ENCODE measurements around the gene UBA1.

UBA1 gene

DNA sequence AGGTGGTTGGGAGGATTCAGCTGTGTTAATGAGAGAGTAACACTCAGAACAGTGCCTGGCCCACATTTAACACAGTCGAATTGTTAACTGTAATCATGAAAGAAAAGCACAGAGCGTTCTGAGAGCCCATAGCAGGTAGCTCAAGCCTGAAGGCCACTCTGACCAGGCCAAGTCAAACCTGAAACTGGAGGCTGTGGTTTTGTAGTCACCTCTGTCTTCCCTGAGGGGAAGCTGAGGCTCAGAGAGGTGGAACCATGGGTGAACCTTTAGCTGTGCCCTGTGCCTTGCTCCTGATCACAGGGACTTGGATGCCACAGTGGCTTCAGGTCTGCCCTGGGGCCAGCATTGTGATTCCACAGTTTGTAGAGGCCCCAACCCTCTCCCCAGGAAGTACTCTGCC, 16.6 kb upstream of the UBA1 start:
- peaks cover 7% of the 10 kb centered on the region for H3K4me1 Mint-ChIP-seq
- no peak overlapping the region for H3K27ac Mint-ChIP-seq
- H3K27me3 Mint-ChIP-seq, result no peaks in the 10 kb centered on the region
- H3K36me3 Mint-ChIP-seq, result peaks cover 55% of the 10 kb centered on the region
- no peaks in the 10 kb centered on the region for H3K9me3 Mint-ChIP-seq
- H3K4me3 Mint-ChIP-seq, result no peak overlapping the region
- no peak for ATAC-seq

DNA sequence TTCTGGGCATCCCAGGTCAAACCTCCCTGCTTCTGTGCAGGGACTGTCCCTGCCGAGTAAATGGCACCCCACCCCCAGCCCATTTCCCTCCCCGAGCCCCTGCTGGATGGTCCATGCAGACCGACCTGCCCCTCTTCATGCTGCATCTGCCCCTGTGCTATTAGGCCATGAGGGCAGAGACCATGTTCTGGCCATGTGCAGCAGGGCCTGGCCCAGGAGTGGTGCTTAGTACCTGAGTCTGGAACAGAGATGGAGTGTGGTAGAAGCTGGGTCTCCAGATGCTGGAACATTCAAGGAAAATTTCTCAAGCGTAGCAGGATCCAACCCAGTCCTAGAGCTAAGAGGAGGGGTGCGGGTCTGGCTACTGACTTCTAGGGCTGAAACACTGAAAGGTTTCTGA, 15.3 kb upstream of the UBA1 start:
- Mint-ChIP-seq H3K9me3 (no peaks in the 10 kb centered on the region), H3K36me3 (peaks cover 58% of the 10 kb centered on the region), H3K4me1 (peaks cover 7% of the 10 kb centered on the region), H3K27me3 (no peaks in the 10 kb centered on the region), H3K27ac (no peak overlapping the region), H3K4me3 (no peak overlapping the region)
- ATAC-seq, result no peak

DNA sequence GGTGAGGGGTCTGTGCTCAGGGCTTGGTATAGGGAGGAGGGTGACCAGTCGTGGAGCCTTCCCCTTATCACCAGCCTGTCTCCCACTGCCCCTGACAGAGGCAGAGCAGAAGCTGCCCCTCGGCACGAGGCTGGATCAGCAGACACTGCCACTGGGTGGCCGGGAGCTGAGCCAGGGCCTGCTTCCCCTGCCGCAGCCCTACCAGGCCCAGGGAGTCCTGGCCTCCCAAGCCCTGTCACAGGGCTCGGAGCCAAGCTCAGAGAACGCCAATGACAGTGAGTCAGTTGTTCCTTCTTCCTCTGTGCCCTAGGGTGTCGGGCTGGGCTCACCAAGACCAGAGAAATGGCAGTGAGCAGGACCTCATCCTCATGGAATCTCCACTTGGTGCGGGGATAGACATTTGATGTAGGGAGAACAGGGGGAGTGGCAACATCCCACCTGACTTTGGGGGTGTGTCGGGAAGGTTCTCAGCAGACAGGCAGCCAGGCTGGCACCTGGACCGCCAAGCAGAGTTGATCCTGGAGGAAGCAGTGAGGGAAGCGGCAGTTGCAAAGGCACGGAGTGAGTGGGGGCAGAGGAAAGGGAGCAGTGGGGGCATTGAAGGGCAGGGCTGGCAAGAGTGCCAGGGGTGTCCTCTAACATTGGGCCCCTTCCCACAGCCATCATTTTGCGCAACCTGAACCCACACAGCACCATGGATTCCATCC, 14.3 kb upstream of the UBA1 start:
- Mint-ChIP-seq H3K4me1 (peaks cover 7% of the 10 kb centered on the region), H3K4me3 (no peak overlapping the region), H3K9me3 (no peaks in the 10 kb centered on the region), H3K36me3 (peaks cover 50% of the 10 kb centered on the region), H3K27ac (no peak overlapping the region), H3K27me3 (no peaks in the 10 kb centered on the region)
- ATAC-seq, result no peak

DNA sequence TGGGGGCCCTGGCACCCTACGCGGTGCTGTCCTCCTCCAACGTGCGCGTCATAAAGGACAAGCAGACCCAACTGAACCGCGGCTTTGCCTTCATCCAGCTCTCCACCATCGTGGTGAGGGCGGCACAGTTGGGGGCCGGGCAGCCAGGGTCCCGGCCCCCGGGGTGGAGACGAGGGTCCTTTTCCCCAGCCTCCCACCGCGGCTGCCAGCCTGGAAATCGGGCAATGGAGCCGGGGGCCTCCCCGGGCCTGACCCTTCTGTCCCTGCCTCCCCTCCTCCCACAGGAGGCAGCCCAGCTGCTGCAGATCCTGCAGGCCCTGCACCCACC, 13.7 kb upstream of the UBA1 start:
- Mint-ChIP-seq H3K27ac (no peak overlapping the region), H3K9me3 (no peaks in the 10 kb centered on the region), H3K4me1 (peaks cover 7% of the 10 kb centered on the region), H3K4me3 (no peak overlapping the region), H3K27me3 (no peaks in the 10 kb centered on the region), H3K36me3 (peaks cover 46% of the 10 kb centered on the region)
- ATAC-seq, result no peak

DNA sequence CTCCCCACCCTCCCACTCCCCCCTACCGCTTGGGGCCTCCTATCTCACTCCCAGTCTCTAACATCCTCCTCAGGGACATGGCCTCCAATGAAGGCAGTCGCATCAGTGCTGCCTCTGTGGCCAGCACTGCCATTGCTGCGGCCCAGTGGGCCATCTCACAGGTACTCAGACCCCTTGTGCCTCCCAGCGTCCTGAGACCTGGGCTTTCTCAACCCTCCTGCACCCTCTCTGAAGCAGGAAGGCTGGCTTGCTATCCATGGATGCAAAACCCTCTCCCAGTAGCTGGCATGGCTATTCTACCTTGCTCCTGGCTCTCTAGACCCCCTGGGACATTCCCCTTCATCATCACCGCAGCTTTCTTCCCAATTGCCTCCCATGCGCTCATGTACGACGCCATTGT, 13.3 kb upstream of the UBA1 start:
- Mint-ChIP-seq H3K4me3 (no peak overlapping the region), H3K36me3 (peaks cover 41% of the 10 kb centered on the region), H3K27me3 (no peaks in the 10 kb centered on the region), H3K9me3 (no peaks in the 10 kb centered on the region), H3K27ac (no peak overlapping the region), H3K4me1 (peaks cover 7% of the 10 kb centered on the region)
- ATAC-seq, result no peak

DNA sequence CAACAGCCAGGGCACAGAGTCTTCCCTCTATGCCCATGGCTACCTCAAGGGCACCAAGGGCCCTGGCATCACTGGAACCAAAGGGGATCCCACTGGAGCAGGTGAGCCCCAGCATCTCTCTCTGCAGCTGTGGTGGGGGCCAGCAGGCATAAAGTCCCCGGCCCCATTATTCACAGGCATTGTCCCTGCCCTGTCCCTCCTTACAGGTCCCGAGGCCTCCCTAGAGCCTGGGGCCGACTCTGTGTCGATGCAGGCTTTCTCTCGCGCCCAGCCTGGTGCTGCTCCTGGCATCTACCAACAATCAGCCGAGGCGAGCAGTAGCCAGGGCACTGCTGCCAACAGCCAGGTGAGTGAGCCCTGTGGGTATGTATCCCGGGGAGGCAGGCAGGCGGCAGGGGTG, 12.3 kb upstream of the UBA1 start:
- H3K27ac Mint-ChIP-seq, result no peak overlapping the region
- peaks cover 39% of the 10 kb centered on the region for H3K36me3 Mint-ChIP-seq
- ATAC-seq, result no peak
- no peaks in the 10 kb centered on the region for H3K9me3 Mint-ChIP-seq
- H3K27me3 Mint-ChIP-seq, result no peaks in the 10 kb centered on the region
- H3K4me1 Mint-ChIP-seq, result peaks cover 6% of the 10 kb centered on the region
- no peak overlapping the region for H3K4me3 Mint-ChIP-seq

DNA sequence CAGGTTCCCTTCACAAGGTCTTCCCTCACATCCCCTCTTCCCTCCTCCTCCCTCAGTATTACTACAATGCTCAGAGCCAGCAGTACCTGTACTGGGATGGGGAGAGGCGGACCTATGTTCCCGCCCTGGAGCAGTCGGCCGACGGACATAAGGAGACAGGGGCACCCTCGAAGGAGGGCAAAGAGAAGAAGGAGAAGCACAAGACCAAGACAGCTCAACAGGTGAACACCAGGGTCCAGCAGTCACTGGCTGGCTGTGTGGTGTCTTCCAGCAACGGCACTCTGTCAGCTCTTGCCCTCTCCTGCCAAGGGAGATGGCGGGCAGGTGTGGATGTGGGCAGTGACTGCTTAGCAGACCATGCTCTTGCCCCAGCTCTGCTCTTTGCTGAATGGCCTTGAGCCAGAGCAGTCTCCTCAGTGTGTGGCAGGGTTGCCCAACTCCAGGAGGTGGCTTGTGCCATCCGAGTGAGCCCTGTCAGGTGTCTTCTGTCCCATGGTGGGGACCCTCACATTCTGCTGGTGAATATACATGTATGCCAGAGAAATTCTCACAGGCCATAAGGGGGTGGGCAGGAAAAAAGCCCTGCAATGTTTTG, 11.4 kb upstream of the UBA1 start:
- Mint-ChIP-seq H3K4me1 (no peaks in the 10 kb centered on the region), H3K36me3 (peaks cover 33% of the 10 kb centered on the region), H3K27me3 (no peaks in the 10 kb centered on the region), H3K4me3 (no peak overlapping the region), H3K9me3 (no peaks in the 10 kb centered on the region), H3K27ac (no peak overlapping the region)
- ATAC-seq, result no peak

DNA sequence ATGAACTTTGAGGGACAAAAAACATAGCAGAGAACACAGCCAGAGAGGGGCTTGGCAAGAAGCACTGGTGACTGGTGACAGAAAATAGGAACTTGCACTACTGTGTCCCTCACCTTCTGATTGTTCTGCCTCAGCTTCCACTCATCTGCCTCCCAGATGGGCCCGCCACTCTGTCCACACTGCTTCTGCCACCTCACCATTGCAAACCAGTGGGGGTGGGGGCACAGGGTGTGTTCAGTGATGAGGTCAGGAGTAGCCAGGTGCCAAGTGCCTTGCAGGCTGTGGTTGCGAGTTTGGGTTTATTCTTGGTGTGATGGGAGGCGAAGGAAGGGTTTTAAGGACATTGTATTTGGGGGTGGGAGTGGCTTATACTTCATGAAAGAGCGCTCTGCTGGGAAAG, 9.1 kb upstream of the UBA1 start:
- Mint-ChIP-seq H3K27ac (no peak overlapping the region), H3K36me3 (peaks cover 20% of the 10 kb centered on the region), H3K4me1 (peaks cover 6% of the 10 kb centered on the region), H3K27me3 (no peaks in the 10 kb centered on the region), H3K4me3 (no peak overlapping the region), H3K9me3 (no peaks in the 10 kb centered on the region)
- ATAC-seq, result no peak

DNA sequence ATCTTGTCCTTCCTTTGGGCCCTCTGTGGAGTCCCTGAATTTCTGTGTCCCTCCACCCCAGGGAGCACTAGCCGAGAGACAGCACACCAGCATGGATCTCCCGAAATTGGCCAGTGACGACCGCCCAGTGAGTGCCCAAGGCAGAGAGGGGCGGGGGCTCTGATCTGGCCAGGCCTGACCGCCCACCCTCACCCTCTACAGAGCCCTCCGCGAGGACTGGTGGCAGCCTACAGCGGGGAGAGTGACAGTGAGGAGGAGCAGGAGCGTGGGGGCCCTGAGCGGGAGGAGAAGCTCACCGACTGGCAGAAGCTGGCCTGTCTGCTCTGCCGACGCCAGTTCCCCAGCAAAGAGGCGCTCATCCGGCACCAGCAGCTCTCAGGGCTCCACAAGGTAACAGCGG, 8.4 kb upstream of the UBA1 start:
- no peak overlapping the region for H3K4me3 Mint-ChIP-seq
- ATAC-seq, result no peak
- peaks cover 7% of the 10 kb centered on the region for H3K4me1 Mint-ChIP-seq
- no peaks in the 10 kb centered on the region for H3K9me3 Mint-ChIP-seq
- H3K27ac Mint-ChIP-seq, result no peak overlapping the region
- H3K36me3 Mint-ChIP-seq, result peaks cover 20% of the 10 kb centered on the region
- no peaks in the 10 kb centered on the region for H3K27me3 Mint-ChIP-seq

DNA sequence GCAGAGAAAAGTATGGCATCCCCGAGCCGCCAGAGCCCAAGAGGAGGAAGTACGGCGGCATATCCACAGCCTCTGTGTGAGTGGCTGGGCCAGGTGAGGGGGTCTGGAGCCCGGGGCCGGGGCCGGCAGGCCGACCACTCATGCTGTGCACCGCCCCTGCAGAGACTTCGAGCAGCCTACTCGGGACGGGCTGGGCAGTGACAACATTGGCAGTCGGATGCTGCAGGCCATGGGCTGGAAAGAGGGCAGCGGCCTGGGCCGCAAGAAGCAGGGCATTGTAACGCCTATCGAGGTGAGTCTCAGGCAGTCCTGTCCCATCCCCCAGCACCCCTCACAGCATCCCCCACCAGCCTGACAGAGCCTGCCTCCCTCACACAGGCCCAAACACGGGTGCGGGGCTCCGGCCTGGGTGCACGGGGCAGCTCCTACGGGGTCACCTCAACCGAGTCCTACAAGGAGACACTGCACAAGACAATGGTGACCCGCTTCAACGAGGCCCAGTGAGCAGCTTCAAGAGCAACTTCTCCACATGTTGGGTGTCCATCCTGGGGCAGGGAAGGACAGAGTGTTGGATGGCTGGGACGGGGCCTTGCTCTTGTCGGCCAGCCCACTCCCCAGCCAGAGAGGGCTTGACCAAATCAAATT, 7.4 kb upstream of the UBA1 start:
- no peak overlapping the region for H3K27ac Mint-ChIP-seq
- no peaks in the 10 kb centered on the region for H3K9me3 Mint-ChIP-seq
- peaks cover 20% of the 10 kb centered on the region for H3K36me3 Mint-ChIP-seq
- peaks cover 16% of the 10 kb centered on the region for H3K4me1 Mint-ChIP-seq
- no peak overlapping the region for H3K4me3 Mint-ChIP-seq
- no peaks in the 10 kb centered on the region for H3K27me3 Mint-ChIP-seq
- ATAC-seq, result no peak

DNA sequence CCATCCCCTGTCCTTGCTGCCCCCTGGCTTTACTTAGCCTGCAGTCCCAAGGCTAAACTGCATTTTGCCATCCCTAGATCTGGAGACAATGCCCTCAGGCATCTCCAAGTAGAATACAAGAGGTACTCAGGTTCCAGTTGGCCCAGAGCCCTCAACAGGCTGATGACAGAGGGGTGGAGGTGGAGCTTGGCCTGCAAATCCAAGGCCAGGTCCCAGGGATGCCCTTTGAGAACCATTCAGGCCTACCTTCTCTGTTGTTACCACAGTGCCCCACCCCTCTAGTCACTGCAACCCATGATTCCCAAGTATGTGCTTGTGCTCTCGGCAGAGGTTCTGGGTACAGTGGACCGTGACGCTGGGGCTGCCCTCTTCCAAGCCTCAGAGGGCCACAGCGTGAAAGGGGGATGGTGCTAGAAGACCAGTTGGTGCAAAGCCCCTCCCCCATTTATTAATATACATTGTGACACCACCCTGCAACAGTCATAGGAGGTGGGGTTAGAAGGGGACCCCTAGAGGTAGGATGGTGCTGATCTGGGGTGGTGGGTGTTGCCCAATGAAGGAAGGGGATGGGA, 6.4 kb upstream of the UBA1 start:
- Mint-ChIP-seq H3K27me3 (no peaks in the 10 kb centered on the region), H3K36me3 (peaks cover 13% of the 10 kb centered on the region), H3K4me3 (no peak overlapping the region), H3K4me1 (peaks cover 16% of the 10 kb centered on the region), H3K27ac (no peak overlapping the region), H3K9me3 (no peaks in the 10 kb centered on the region)
- ATAC-seq, result no peak

DNA sequence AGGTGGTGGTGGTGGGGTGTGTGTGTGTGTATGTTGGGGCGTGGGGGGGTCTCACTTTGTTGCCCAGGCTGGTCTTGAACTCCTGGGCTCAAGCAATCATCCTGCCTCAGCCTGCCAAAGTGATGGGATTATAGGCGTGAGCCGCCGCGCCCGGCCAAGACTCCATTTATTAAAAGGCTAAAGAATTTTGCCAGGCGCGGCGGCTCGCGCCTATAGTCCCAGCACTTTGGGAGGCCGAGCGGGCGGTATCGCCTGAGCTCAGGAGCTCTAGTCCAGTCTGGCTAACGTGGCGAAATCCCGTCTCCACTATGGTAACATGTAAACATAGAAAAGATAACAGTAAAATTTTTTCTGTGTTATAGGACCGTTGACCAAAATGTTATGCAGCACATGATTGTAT, 3.7 kb upstream of the UBA1 start:
- peaks cover 6% of the 10 kb centered on the region for H3K36me3 Mint-ChIP-seq
- H3K4me3 Mint-ChIP-seq, result no peak overlapping the region
- H3K27ac Mint-ChIP-seq, result no peak overlapping the region
- H3K9me3 Mint-ChIP-seq, result no peaks in the 10 kb centered on the region
- peaks cover 34% of the 10 kb centered on the region for H3K4me1 Mint-ChIP-seq
- no peak for ATAC-seq
- H3K27me3 Mint-ChIP-seq, result no peaks in the 10 kb centered on the region

DNA sequence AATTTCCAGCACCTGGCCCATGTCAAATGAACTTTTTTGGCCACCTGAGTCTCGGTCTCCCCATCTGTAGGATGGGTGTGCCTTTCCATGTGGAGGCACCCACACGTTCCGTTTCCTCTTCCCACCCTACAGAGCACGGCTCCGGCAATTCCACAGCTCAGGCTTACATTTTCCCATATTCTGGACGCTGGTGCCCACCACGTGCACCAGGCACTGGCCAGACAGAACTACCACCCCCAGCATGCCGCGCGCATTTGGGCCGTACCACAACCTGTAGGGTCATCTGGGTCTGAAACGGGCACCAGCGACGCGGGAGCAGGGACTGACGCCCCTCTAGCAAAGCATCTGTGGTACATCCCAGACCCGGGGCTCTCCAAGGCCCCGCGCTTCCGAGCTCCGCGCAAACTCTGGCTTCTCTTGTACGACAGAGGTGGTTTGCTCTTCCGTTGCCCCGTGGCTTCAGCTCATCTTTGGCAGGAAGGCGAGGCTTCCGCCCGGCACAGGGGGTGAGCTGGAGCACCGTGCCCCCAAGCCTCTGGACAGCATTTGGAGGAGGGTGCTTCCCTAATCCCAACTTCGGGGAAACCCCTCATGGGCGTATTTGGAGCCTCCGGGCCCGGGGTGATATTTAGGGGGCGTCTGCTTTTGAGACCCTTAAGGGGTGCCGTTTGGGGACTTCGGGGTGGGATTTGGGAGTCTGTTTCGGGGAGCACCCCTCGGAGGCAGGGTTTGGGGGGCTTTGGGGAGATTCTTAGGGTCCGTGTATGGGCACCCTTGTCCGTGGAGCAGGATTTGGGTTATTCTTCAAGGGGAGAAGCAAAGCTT, 3.0 kb upstream of the UBA1 start:
- peak overlapping the region; percentile 98 for H3K4me3 Mint-ChIP-seq
- no peaks in the 10 kb centered on the region for H3K27me3 Mint-ChIP-seq
- H3K27ac Mint-ChIP-seq, result peak overlapping the region; percentile 95
- no peaks in the 10 kb centered on the region for H3K9me3 Mint-ChIP-seq
- H3K36me3 Mint-ChIP-seq, result peaks cover 5% of the 10 kb centered on the region
- ATAC-seq, result peak; percentile 88
- H3K4me1 Mint-ChIP-seq, result peaks cover 41% of the 10 kb centered on the region

DNA sequence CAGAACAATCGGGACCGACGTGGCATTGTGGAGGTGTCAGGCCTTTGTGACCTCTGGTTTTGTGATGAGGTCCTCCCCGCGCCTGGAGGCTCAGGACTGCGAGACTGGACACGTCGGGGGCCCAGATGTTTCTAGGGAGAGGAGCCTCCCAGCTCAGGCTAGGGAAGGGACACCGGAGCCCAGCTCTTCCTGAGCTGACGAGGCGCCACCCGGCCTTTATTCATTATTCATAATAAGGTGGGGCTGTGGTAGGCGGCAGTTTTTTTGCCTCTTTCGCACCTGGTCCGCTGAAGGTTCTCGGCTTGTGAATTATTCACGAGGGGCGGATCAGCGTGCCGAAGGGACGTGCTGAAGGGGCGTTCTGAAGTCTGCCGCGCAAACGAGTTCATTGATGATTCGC, 2.3 kb upstream of the UBA1 start:
- ATAC-seq, result peak; percentile 53
- H3K36me3 Mint-ChIP-seq, result peaks cover 8% of the 10 kb centered on the region
- peak overlapping the region; percentile 98 for H3K4me3 Mint-ChIP-seq
- H3K9me3 Mint-ChIP-seq, result no peaks in the 10 kb centered on the region
- H3K27ac Mint-ChIP-seq, result peak overlapping the region; percentile 95
- H3K27me3 Mint-ChIP-seq, result no peaks in the 10 kb centered on the region
- peaks cover 48% of the 10 kb centered on the region for H3K4me1 Mint-ChIP-seq

DNA sequence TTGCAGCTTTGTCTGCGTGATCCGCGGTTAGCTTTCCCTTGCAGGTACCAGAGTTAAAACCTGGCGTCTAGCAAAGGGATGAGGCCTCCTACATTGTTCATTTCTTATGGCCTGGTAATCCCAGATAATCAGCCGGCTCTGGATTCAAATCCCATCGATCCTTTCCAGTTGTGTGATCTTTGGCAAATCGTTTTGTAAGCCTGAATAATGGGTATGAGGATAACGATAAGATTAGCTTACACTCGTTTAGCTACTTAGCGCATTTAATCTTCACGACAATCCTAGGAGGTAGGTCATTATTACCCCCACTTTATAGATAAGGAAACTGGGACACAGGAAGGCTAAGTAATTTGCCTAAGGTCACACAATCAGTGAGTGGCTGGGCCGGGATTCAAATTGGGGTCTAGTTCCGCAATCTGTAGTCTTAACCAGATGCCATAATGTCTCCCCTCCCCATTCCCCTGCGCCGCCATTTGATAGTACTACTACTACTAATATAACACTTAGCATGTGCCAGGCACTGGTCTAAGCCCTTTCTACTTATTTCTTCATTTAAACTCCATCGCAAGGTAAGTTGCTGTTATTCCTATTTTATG, 1.7 kb upstream of the UBA1 start:
- H3K4me3 Mint-ChIP-seq, result peak overlapping the region; percentile 98
- no peaks in the 10 kb centered on the region for H3K27me3 Mint-ChIP-seq
- H3K4me1 Mint-ChIP-seq, result peaks cover 54% of the 10 kb centered on the region
- peaks cover 9% of the 10 kb centered on the region for H3K36me3 Mint-ChIP-seq
- H3K9me3 Mint-ChIP-seq, result no peaks in the 10 kb centered on the region
- no peak for ATAC-seq
- H3K27ac Mint-ChIP-seq, result peak overlapping the region; percentile 95

Data from stimulated activated memory B cell treated with anti-CD40 and anti-IgM and Interleukin-4, amounts not matched to agents 10 μg/mL and 1 μg/mL and 100 μg/mL, for 72 hours (primary cell).